B cell (primary cell): ENCODE measurements around the gene RFX8. TPM values are rescaled to one million over a fixed set of nuclear protein-coding genes. Genes with fewer than 3 reads are reported as not detected.

Source experiments
- ATAC-seq: fragments of 200-7000 bp; cut with Tn5 transposase; one replicate; pipeline ENCODE4 v1.10.0; 2021; ENCODE audit warnings: low read depth, mild to moderate bottlenecking, moderate number of reproducible peaks, moderate library complexity
- CTCF ChIA-PET: fragments of 350-600 bp; sonication (Branson Sonifier 250); formaldehyde crosslinking; loops from one replicate; lab custom pipeline; 2021; ENCODE audit warnings: antibody characterized with exemption, inconsistent platforms; lab: Charles Lee
- POLR2A ChIA-PET: fragments of 350-600 bp; sonication (Branson Sonifier 250); formaldehyde crosslinking; loops from one replicate; lab custom pipeline; 2021; ENCODE audit warnings: antibody characterized with exemption; lab: Charles Lee
- DNase-seq: peaks from one replicate; pipeline ENCODE4 v3.0.0; 2013
- H2AFZ ChIP-seq: 2 replicates; pipeline ENCODE4 v1.6.1; 2012; ENCODE audit warnings: mild to moderate bottlenecking, low read depth, low read length; ENCODE audit not compliant: insufficient read depth, poor library complexity, severe bottlenecking
- H3K27ac ChIP-seq, 2 donors: 1 replicate in 1 of 2; 2 replicates in 1 of 2; pipeline ENCODE4 v1.5.1; 2012 to 2013; ENCODE audit warnings: low read length in 2 of 2, mild to moderate bottlenecking in 2 of 2, moderate library complexity in 1 of 2
- H3K27me3 ChIP-seq, 4 experiments: fragments of 200-600 bp in 1 of 4; sonication (generic) in 1 of 4; replicated peaks in 1 of 4; 1 replicate in 2 of 4; 2 replicates in 2 of 4; pipeline versions ENCODE4 v1.6.1 to v1.7.0; 2013 to 2016; ENCODE audit warnings: low read length in 3 of 4, mild to moderate bottlenecking in 2 of 4, mixed read lengths in 1 of 4, moderate library complexity in 1 of 4; ENCODE audit not compliant: insufficient read depth in 4 of 4, control insufficient read depth in 3 of 4; ENCODE audit errors: control extremely low read depth in 1 of 4
- H3K36me3 ChIP-seq, 2 experiments: replicated peaks in 1 of 2; 1 replicate in 1 of 2; 2 replicates in 1 of 2; pipeline versions ENCODE4 v1.6.1 to v1.7.1; 2013; ENCODE audit warnings: low read length in 1 of 2; ENCODE audit not compliant: insufficient read depth in 2 of 2, control insufficient read depth in 1 of 2; ENCODE audit errors: control extremely low read depth in 1 of 2, extremely low read depth in 1 of 2
- H3K4me1 ChIP-seq, 2 donors: fragments of 200-600 bp in 1 of 2; sonication (generic) in 1 of 2; 1 replicate in 1 of 2; 2 replicates in 1 of 2; pipeline versions ENCODE4 v1.5.1 to v1.6.1; 2013 to 2017; ENCODE audit warnings: low read length in 2 of 2; ENCODE audit not compliant: control insufficient read depth in 2 of 2, insufficient read depth in 2 of 2
- H3K4me2 ChIP-seq: replicated peaks from 2 replicates; pipeline ENCODE3; 2012; ENCODE audit warnings: mild to moderate bottlenecking, low read depth, low read length; ENCODE audit not compliant: poor library complexity, severe bottlenecking
- H3K4me3 ChIP-seq, 5 experiments: fragments of 200-600 bp in 1 of 5; sonication (generic) in 1 of 5; 1 replicate in 3 of 5; 2 replicates in 2 of 5; pipeline versions ENCODE4 v1.5.1 to v1.7.0; 2011 to 2016; ENCODE audit warnings: low read length in 4 of 5, mild to moderate bottlenecking in 4 of 5, low read depth in 2 of 5, control low read depth in 1 of 5, moderate library complexity in 1 of 5; ENCODE audit not compliant: insufficient read depth in 1 of 5; ENCODE audit errors: control extremely low read depth in 1 of 5, extremely low read depth in 1 of 5
- H3K79me2 ChIP-seq: fragments of 200-600 bp; sonication (generic); one replicate; pipeline ENCODE4 v1.6.0; 2016; ENCODE audit warnings: low read length; ENCODE audit not compliant: control insufficient read depth, insufficient read depth
- H3K9ac ChIP-seq: fragments of 200-600 bp; sonication (generic); 2 replicates; pipeline ENCODE4 v1.6.1; 2017; ENCODE audit warnings: mild to moderate bottlenecking, low read length, moderate library complexity
- H3K9me3 ChIP-seq, 3 donors: one replicate each; pipeline versions ENCODE4 v1.6.1 to v1.7.1; 2013; ENCODE audit warnings: low read length in 2 of 3; ENCODE audit not compliant: control insufficient read depth in 2 of 3, insufficient read depth in 1 of 3; ENCODE audit errors: control extremely low read depth in 1 of 3
- H4K20me1 ChIP-seq: 2 replicates; pipeline ENCODE4 v1.6.0; 2012; ENCODE audit warnings: mild to moderate bottlenecking, low read length; ENCODE audit not compliant: insufficient read depth, control insufficient read depth, poor library complexity, severe bottlenecking
- H3K27ac Mint-ChIP-seq: one replicate; pipeline ENCODE4 v1.8.0; 2021; ENCODE audit warnings: mixed read lengths
- H3K27me3 Mint-ChIP-seq: one replicate; pipeline ENCODE4 v1.8.0; 2021; ENCODE audit warnings: mixed read lengths
- H3K4me1 Mint-ChIP-seq: one replicate; pipeline ENCODE4 v1.8.0; 2021; ENCODE audit warnings: mixed read lengths
- H3K4me3 Mint-ChIP-seq: one replicate; pipeline ENCODE4 v1.8.0; 2021; ENCODE audit warnings: mixed read lengths
- H3K9me3 Mint-ChIP-seq: one replicate; pipeline ENCODE4 v1.8.0; 2022; ENCODE audit warnings: mixed read lengths; ENCODE audit not compliant: insufficient read depth
- CTCF ChIP-seq: fragments of 200-600 bp; IDR thresholded peaks from one replicate; pipeline ENCODE4 v1.8.0; 2022; ENCODE audit warnings: antibody characterized with exemption, mild to moderate bottlenecking
- EZH2 ChIP-seq: IDR thresholded peaks from 2 replicates; pipeline ENCODE4 v1.6.1; 2012; ENCODE audit warnings: borderline replicate concordance, low read depth, mild to moderate bottlenecking, moderate library complexity, low read length; ENCODE audit not compliant: insufficient read depth, poor library complexity, severe bottlenecking
- WGBS: methylation state at CpG from one replicate; pipeline ENCODE4 v1.1.5; 2013; ENCODE audit warnings: missing lambda C conversion rate; ENCODE audit not compliant: insufficient coverage; 5-methylcytosine and 5-hydroxymethylcytosine counted together
- intact Hi-C: fragments of 100-400 bp; cut with micrococcal nuclease; formaldehyde crosslinking; loops from one replicate; pipeline ENCODE4 v1.10.0; 2022
- polyA plus RNA-seq: library from polyadenylated mRNA; depleted of rRNA; stranded (reverse); fragments of >200 nt; gene quantifications from 2 replicates; pipeline ENCODE4 v1.2.3, GENCODE V29; 2012
- total RNA-seq, 2 donors: library from RNA; stranded (reverse); fragments of 120-200 nt in 1 of 2; gene quantifications; 1 replicate in 1 of 2; 2 replicates in 1 of 2; pipeline versions ENCODE4 v1.2.3 to v1.2.4, GENCODE V29; 2013 to 2022

The RFX8 gene
- total and polyA plus RNA-seq, 2 donors (not counting 1 experiment from before 2014, with no cell fraction given): not detected

GRCh38 chr2:101403745-101404144, 71.2 kb downstream of the RFX8 start:
- H3K4me3 ChIP-seq: no peak overlapping the region
- no peaks in the 10 kb centered on the region for H4K20me1 ChIP-seq
- DNase-seq: no peak
- H3K27me3 ChIP-seq: no peaks in the 10 kb centered on the region
- CTCF ChIA-PET: interaction anchor here (1.7 kb wide), 1 partner anchor 16 kb away, joined by 4 read pairs; no protein-coding TSS in a partner anchor
- H3K4me1 ChIP-seq: peaks cover 61 to 67% of the 10 kb centered on the region in 2 donors
- Mint-ChIP-seq H3K27me3 (no peaks in the 10 kb centered on the region), H3K4me3 (no peak overlapping the region), H3K9me3 (no peaks in the 10 kb centered on the region), H3K4me1 (peaks cover 62% of the 10 kb centered on the region), H3K27ac (no peak overlapping the region)
- ATAC-seq: no peak
- POLR2A ChIA-PET: no interaction called here
- H3K27ac ChIP-seq: no peak overlapping the region
- no peaks in the 10 kb centered on the region for H3K9me3 ChIP-seq
- H3K9ac ChIP-seq: no peak overlapping the region
- H3K4me2 ChIP-seq: no peak overlapping the region
- no peak overlapping the region for H2AFZ ChIP-seq
- H3K79me2 ChIP-seq: no peaks in the 10 kb centered on the region
- TF ChIP-seq EZH2 (no peak), CTCF (no peak)
- WGBS: no CpG with 5 or more reads among the region's 1 CpG
- intact Hi-C loops: loop anchor here (10.0 kb wide), 1 partner anchor 389 kb away; no protein-coding TSS in a partner anchor
- no peaks in the 10 kb centered on the region for H3K36me3 ChIP-seq

GRCh38 chr2:101402630-101403029, 72.3 kb downstream of the RFX8 start:
- Mint-ChIP-seq H3K9me3 (no peaks in the 10 kb centered on the region), H3K27me3 (no peaks in the 10 kb centered on the region), H3K27ac (no peak overlapping the region), H3K4me1 (peaks cover 62% of the 10 kb centered on the region), H3K4me3 (no peak overlapping the region)
- H3K27me3 ChIP-seq: no peaks in the 10 kb centered on the region
- H3K4me3 ChIP-seq: no peak overlapping the region
- TF ChIP-seq EZH2: no peak
- no peak for TF ChIP-seq CTCF
- H2AFZ ChIP-seq: no peak overlapping the region
- peaks cover 64 to 74% of the 10 kb centered on the region in 2 donors for H3K4me1 ChIP-seq
- no peaks in the 10 kb centered on the region for H4K20me1 ChIP-seq
- H3K9me3 ChIP-seq: no peaks in the 10 kb centered on the region
- DNase-seq (no peak), ATAC-seq (no peak)
- 53% methylated on average over 6 of the region's 6 CpGs for WGBS
- H3K79me2 ChIP-seq: no peaks in the 10 kb centered on the region
- ChIA-PET CTCF (interaction anchor here (1.3 to 1.7 kb wide), 2 partner anchors 14 to 17 kb away, joined by 3 to 4 read pairs; no protein-coding TSS in a partner anchor), POLR2A (no interaction called here)
- H3K9ac ChIP-seq: no peak overlapping the region
- H3K27ac ChIP-seq: no peak overlapping the region
- intact Hi-C loops: loop anchor here (10.0 kb wide), 1 partner anchor 388 kb away; no protein-coding TSS in a partner anchor
- no peak overlapping the region for H3K4me2 ChIP-seq
- H3K36me3 ChIP-seq: no peaks in the 10 kb centered on the region
